DMS53 (cell line): ENCODE results near the gene PP2D1.
A peak's percentile ranks its signal among the peaks of the same experiment; 100 is the strongest.
"Not testable (repeated sequence)": the region's sequence is repeated elsewhere in the genome, so short reads cannot be mapped to it uniquely, and the experiment has no call there.

Source experiments
- DNase-seq: peaks from one replicate; lab custom pipeline; 2025; lab: John Stamatoyannopoulos, UW

PP2D1 gene

GRCh38 chr3:20012164-20012563 lies at the start of gene PP2D1:
PP2D1 (minus strand) TSS chr3:20012264; CDS start chr3:20012072, 192 bp downstream.
- DNase-seq, result no peak

DNA sequence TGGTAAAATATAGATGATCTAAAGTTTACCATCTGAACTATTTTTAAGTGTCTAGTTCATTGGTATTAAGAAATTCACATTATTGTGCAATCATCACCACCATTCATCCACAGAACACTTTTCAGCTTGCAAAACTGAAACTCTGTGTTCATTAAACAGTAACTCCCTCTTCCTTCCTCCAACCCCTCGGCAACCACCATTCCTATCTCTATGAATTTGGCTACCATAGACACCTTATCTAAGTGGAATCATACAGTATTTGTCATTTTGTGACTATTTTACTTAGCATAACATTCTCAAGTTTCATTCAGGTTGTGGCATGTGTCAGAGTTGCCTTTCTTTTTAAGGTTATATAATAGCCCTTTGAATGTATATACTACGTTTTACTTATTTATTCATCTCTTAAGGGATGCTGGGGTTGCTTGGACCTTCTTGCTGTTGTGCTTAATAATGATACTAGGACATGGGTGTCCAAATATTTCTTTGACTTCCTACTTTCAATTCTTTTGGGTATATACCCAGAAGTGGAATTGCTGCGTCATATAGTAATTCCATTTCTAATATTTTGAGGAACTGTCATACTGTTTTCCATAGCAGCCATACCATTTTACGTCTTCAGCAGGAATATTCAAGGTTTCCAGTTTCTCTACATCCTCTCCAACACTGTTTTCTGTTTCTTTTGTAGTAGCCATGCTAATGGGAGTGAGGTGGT lies 49.1 kb upstream of the PP2D1 start:
- no peak for DNase-seq

GRCh38 chr3:20059929-20060328 lies 47.9 kb upstream of the PP2D1 start:
- no peak for DNase-seq

- DNase-seq, result no peak
Observed at GRCh38 chr3:20057612-20058180, 45.6 kb upstream of the PP2D1 start.

DNA sequence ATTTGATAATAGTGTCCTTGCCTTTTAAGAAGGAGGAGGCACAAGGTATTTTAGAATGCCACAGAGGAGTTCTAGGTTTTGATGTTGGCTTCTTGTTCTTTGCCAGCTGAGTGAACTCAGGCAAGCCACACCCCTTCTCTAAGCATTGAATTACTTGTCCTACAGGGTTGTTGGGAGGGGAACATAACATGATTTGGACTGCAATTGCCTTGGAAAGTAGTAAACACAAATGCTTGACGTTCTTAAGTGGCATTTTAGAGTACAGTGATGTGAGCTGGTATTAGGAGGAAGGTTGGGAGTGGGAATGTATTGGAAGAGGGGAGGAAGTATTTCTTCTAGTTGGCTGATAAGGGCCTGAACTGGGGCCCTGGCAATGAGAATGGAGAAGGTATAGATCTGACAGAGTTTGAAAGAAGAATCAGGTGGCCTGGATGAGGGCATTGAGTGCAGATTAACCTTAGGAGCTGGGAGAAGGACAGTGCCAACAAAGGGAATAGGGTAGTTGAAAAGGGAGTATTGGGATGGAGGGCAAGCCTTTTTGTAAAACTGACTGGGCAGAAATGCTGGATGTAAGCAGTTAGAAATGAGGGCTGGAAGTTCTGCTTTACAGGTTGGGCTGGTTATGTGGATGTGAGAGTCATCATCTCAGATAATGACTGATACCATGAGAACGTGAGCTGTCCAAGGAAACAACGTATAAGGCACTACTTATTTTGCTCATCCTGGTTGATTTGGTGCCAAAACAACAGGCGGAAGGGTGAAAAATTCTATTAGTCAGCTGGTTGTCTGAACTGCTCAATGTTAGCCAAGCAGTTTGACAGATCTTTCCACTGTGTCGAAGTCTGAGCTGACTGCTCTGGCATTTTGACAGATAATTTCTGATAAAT lies 44.9 kb upstream of the PP2D1 start:
- DNase-seq, result no peak

GRCh38 chr3:20055842-20056241 lies 43.8 kb upstream of the PP2D1 start:
- DNase-seq, result no peak

GRCh38 chr3:20055020-20055775 lies 43.1 kb upstream of the PP2D1 start:
- DNase-seq, result no peak

DNA sequence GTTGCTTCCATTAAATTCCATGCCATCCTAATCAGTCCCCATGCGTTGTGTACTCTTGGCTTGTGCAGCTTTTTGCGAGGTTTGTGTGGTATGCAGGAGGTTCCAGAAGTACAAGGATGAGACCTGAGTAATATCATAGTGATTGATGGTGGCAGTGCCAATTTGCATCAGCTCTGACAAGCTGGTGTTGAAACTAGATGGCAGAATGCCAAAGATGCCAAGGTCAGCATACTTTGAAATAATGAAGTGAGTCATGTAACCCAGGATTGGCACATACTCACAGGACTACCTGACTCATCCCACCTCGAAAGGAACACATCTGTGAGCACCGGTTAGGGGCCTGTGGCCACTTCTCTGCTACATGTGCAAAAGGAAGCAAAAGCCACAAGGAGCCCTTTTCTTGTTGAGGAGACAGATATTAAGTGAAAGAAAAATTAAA lies 42.5 kb upstream of the PP2D1 start:
- peak; percentile 69 for DNase-seq

DNA sequence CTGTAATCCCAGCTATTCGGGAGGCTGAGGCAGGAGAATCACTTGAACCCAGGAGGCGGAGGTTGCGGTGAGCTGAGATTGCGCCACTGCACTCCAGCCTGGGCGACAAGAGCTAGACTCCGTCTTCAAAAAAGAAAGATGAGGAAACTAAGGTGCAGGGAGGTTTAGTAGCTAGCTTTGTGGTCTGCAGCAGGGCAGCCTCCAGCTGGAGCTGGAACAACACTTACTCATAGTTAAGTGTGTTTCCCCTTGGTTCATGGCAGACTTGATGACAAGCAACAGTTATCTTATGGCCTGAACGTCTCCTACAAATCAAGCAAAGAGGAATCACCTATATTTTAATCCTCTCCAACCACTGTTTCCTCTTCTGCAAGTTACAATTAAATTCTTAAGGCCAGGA lies 40.8 kb upstream of the PP2D1 start:
- no peak for DNase-seq

- no peak for DNase-seq
Observed at GRCh38 chr3:20051123-20051806, 39.2 kb upstream of the PP2D1 start.

DNA sequence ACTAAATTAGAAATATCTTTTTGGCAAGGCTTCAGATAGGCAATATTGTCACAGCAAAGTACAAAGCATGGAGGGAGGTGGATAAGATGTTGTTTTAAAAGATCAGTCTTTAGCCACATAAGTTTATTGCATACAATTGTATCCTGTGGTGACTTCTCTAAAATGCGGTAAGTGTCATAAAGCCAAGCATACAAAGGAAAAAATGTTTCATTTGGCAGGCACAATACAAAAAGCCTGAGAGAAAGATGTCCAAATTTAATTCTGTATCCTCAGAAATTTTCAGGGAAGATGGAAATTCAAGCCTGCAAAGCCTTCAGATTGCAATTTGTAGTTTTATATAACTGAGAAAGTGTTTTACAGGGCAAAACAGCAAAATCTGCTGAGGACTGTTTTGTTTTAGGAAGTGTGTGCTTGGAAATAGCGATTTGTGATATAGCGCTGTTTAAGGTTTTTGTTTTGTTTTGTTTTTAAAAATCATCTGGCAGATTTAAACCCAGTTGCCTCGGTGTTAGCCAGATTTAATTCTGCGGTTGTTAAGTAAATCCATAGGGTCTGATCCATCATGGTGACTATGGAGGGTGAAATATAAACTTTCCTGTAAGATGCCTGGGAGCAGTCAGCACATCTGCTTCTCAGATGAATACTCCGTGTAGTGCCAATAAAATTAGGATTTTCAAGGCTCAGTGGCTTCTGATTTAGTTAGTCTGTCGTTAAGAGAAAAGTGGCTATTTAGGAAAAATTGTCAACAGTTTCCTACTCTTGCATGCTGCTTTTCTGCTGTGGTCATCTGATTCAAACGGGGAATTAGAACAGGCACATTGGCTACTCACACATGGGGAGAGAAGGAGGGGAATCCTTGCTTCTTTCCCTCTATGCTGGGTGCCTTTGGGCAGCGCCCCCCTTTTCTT lies 36.2 kb upstream of the PP2D1 start:
- DNase-seq, result no peak

- DNase-seq, result no peak
Observed at GRCh38 chr3:20047341-20047779, 35.3 kb upstream of the PP2D1 start.

- DNase-seq, result no peak
Observed at GRCh38 chr3:20046556-20046955, 34.5 kb upstream of the PP2D1 start.

DNA sequence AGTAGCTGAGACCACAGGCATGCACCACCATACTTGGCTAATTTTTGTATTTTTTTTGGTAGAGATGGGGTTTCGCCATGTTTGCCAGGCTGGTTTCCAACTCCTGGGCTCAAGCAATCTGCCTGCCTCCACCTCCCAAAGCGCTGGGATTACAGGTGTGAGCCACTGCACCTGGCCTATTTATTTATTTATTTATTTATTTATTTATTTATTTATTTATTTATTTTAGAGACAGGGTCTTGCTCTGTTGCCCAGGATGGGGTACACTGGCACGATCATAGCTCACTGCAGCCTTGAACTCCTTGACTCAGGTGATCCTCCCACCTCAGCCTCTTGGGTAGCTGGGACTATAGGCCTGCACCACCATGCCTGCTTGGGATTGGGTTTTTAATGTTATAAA lies 33.1 kb upstream of the PP2D1 start:
- DNase-seq, result not testable (repeated sequence)

GRCh38 chr3:20043825-20044224 lies 31.8 kb upstream of the PP2D1 start:
- no peak for DNase-seq

DNA sequence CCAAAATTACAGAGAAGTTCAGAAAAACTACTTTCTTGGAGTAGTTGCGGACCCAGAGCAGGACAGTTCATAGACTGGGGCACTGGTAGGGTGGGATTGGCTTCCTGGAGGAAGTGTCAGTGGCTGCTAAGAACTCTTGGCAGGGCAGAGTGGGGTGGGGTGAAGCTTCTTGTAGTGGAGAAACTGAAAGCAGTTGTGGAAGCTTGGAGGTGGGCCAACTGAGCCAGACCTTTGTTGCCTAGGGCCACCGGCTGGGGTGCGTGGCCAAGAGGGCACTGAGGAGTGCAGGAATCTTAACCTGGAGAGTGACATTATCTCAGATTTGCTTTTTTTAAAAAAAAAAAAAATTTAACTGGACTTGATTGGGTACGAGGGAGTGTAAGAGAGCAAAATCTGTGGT lies 31.3 kb upstream of the PP2D1 start:
- no peak for DNase-seq

GRCh38 chr3:20042331-20042730 lies 30.3 kb upstream of the PP2D1 start:
- no peak for DNase-seq

DNA sequence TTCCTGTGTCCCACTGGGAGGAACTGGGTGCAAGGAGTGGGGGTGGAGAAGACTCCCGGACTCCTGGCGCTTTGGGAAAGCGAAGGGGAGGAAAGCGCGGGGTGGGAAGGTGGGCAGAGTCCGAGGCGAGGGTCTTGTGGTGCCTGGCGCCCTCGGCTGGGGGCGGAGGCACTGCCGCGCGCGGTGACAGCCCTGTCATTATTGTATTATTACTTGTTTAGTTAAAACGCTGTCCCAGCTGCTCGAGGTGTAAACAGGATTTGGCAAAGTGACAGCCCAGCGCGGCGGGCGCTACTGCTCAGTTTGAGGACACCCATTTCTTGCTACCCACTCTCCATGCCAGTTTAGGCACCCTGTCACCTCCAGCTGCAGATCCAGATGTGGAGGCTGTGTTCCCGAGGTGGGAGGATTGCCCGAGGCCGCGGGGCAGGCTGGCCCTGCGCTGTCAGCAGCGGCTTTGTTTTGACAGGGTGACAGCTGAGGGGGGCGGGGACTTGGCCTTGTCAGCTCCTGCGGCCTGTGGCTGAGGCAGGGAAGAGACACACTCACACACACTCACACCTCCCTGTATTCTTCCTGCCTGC lies 29.2 kb upstream of the PP2D1 start:
- DNase-seq, result peak; percentile 70

DNA sequence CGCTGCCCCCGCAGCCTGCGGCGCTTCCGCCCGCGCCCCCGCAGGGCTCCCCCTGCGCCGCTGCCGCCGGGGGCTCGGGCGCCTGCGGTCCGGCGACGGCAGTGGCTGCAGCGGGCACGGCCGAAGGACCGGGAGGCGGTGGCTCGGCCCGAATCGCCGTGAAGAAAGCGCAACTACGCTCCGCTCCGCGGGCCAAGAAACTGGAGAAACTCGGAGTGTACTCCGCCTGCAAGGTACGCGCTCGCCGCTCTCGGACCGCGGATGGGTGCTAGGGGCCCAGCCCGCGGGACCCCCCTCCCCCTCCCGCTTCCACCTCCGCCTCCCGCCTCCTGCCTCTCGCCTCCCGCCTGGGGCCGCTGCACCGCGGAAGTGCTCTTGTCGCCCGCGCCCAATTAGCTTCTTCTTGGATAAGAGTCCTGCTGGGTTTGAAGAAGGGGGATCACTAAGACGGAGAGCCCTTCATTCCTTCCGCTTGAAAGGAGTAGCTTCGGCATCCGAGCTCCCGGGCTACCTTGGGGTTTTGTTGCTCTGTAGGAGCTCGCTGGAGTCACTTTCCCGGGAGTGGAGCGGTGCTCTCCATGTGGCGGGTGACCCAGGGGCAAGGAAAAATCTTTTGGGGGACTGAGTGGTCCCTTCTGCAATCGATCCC lies 28.6 kb upstream of the PP2D1 start:
- DNase-seq, result peak; percentile 58
